OCI-LY7 (cell line): ENCODE measurements around the gene ABO. TPM values are rescaled to one million over a fixed set of nuclear protein-coding genes. Genes with fewer than 3 reads are reported as not detected.

ENCODE experiments used
- BruUV-seq: library from RNA; stranded (reverse); fragments of 400-500 nt; replicated peaks from 2 replicates; lab custom pipeline; 2021; lab: Mats Ljungman, UMichigan
- CTCF ChIA-PET: fragments of 300-600 bp; sonication (Branson Sonifier 250); formaldehyde crosslinking; loops from one replicate; lab custom pipeline; 2022; ENCODE audit warnings: antibody characterized with exemption; ENCODE audit not compliant: unreplicated experiment; lab: Charles Lee
- POLR2A ChIA-PET: fragments of 300-600 bp; sonication (Branson Sonifier 250); formaldehyde crosslinking; loops from one replicate; lab custom pipeline; 2022; ENCODE audit warnings: antibody characterized with exemption; lab: Charles Lee
- DNase-seq: peaks from one replicate; pipeline ENCODE4 v3.0.0-alpha.2; 2015; ENCODE audit warnings: low spot score
- H2AFZ ChIP-seq: fragments of 200-600 bp; sonication (generic), shearing (Covaris generic); 2 replicates; pipeline ENCODE4 v1.6.1; 2014; ENCODE audit warnings: mild to moderate bottlenecking, antibody characterized with exemption, low read length, moderate library complexity
- H3K27ac ChIP-seq: fragments of 200-600 bp; sonication (generic); 2 replicates; pipeline ENCODE4 v1.5.1; 2014; ENCODE audit warnings: mixed run types, low read depth, mild to moderate bottlenecking, moderate library complexity, low read length, inconsistent platforms; ENCODE audit not compliant: poor library complexity, severe bottlenecking
- H3K36me3 ChIP-seq: fragments of 200-600 bp; sonication (generic); 2 replicates; pipeline ENCODE4 v1.6.1; 2014; ENCODE audit warnings: mild to moderate bottlenecking, antibody characterized with exemption, low read length, moderate library complexity, mixed read lengths; ENCODE audit not compliant: insufficient read depth
- H3K4me1 ChIP-seq: fragments of 200-600 bp; sonication (generic); 2 replicates; pipeline ENCODE4 v1.5.1; 2014; ENCODE audit warnings: mild to moderate bottlenecking, low read length; ENCODE audit not compliant: insufficient read depth, poor library complexity, severe bottlenecking
- H3K4me2 ChIP-seq: fragments of 200-600 bp; sonication (generic); 2 replicates; pipeline ENCODE4 v1.6.1; 2014; ENCODE audit warnings: mild to moderate bottlenecking, low read length
- H3K4me3 ChIP-seq: fragments of 200-600 bp; sonication (generic); 2 replicates; pipeline ENCODE4 v1.5.1; 2014; ENCODE audit warnings: mild to moderate bottlenecking, low read depth, low read length; ENCODE audit not compliant: poor library complexity, severe bottlenecking
- H3K79me2 ChIP-seq: fragments of 200-600 bp; sonication (generic); 2 replicates; pipeline ENCODE4 v1.6.1; 2016; ENCODE audit warnings: low read depth, mild to moderate bottlenecking, low read length, moderate library complexity, mixed read lengths; ENCODE audit not compliant: insufficient read depth
- H3K9me2 ChIP-seq: fragments of 200-600 bp; sonication (generic); 2 replicates; pipeline ENCODE4 v1.6.1; 2016; ENCODE audit warnings: mild to moderate bottlenecking, low read length, mixed read lengths; ENCODE audit not compliant: insufficient read depth
- H3K9me3 ChIP-seq: fragments of 200-600 bp; sonication (generic); 2 replicates; pipeline ENCODE4 v1.6.1; 2014; ENCODE audit warnings: mild to moderate bottlenecking, mixed run types, low read length, mixed read lengths
- H4K20me1 ChIP-seq: fragments of 200-600 bp; sonication (generic); 2 replicates; pipeline ENCODE4 v1.6.1; 2014; ENCODE audit warnings: mild to moderate bottlenecking, antibody characterized with exemption, low read length, moderate library complexity, mixed read lengths; ENCODE audit not compliant: insufficient read depth
- EZH2phosphoT487 ChIP-seq: fragments of 200-600 bp; sonication (generic); IDR thresholded peaks from 2 replicates; pipeline ENCODE4 v1.6.1; 2018; ENCODE audit warnings: low read depth, borderline replicate concordance, mild to moderate bottlenecking, mixed run types, antibody characterized with exemption, low read length, moderate library complexity, mixed read lengths
- intact Hi-C: fragments of 100-400 bp; cut with micrococcal nuclease; formaldehyde crosslinking; loops from one replicate; pipeline ENCODE4 v1.10.0; 2022; ENCODE audit not compliant: unreplicated experiment
- total RNA-seq, 2 experiments: library from RNA; depleted of rRNA in 1 of 2; stranded (reverse); fragments of >200 nt in 1 of 2; shearing (Covaris generic) in 1 of 2; gene quantifications; 2 replicates each; pipeline ENCODE4 v1.2.3, GENCODE V29; 2014 to 2022
- TF ChIP-seq, protein P1 (sequence below): fragments of 200-600 bp; sonication (generic); conservative IDR thresholded peaks from 2 replicates; pipeline ENCODE4 v1.5.1; 2014; ENCODE audit warnings: mild to moderate bottlenecking, antibody characterized with exemption, low read length, moderate library complexity, mixed read lengths

ABO gene
- total RNA-seq, 2 experiments from 2014 or later: not detected

DNA sequence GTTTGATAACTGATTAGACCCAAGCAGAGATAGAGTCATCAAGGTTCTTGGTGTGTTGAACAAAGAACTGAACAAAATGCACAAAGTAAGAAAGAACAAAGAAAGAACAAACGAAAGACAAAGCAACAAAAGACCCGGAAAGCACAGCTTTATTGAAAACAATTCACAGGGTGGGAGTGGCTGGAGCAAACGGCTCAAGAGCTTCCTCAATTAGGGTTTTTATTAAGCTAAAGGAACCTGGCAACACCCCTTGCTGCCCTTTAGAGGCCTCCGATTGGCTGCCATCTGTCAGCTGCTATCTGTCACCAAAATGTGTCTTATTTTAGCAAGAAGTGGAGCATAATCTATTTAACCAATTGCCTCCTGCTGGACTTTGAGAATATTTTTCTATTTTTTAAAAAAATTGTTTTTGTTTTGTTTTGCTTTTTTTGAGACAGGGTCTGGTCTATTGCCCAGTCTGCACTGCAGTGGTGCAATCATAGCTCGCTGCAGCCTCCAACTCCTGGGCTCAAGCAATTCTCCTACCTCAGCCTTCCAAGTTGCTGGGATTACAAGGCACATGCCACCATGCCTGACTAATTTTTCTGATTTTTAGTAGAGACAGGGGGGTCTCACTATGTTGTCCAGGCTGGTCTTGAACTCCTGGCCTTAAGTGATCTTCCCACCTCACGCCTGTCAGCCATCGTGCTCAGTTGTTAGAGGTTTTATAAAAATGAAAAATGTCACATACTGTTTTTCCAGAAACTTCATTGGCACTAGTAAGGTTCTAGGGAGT lies 7.7 kb upstream of the ABO start:
- Histone ChIP-seq H3K36me3 (no peaks in the 10 kb centered on the region), H3K4me2 (no peak overlapping the region), H3K9me3 (no peaks in the 10 kb centered on the region), H3K27ac (no peak overlapping the region), H4K20me1 (no peaks in the 10 kb centered on the region), H3K4me1 (no peaks in the 10 kb centered on the region), H3K9me2 (no peaks in the 10 kb centered on the region), H3K4me3 (no peak overlapping the region), H2AFZ (no peak overlapping the region), H3K79me2 (no peaks in the 10 kb centered on the region)
- ChIA-PET CTCF (no interaction called here), POLR2A (no interaction called here)
- intact Hi-C loops: no loop called here
- no peak for DNase-seq
- no peak for TF ChIP-seq EZH2phosphoT487
- TF ChIP-seq, protein P1, sequence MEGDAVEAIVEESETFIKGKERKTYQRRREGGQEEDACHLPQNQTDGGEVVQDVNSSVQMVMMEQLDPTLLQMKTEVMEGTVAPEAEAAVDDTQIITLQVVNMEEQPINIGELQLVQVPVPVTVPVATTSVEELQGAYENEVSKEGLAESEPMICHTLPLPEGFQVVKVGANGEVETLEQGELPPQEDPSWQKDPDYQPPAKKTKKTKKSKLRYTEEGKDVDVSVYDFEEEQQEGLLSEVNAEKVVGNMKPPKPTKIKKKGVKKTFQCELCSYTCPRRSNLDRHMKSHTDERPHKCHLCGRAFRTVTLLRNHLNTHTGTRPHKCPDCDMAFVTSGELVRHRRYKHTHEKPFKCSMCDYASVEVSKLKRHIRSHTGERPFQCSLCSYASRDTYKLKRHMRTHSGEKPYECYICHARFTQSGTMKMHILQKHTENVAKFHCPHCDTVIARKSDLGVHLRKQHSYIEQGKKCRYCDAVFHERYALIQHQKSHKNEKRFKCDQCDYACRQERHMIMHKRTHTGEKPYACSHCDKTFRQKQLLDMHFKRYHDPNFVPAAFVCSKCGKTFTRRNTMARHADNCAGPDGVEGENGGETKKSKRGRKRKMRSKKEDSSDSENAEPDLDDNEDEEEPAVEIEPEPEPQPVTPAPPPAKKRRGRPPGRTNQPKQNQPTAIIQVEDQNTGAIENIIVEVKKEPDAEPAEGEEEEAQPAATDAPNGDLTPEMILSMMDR: no peak
- no TSS peak for BruUV-seq

DNA sequence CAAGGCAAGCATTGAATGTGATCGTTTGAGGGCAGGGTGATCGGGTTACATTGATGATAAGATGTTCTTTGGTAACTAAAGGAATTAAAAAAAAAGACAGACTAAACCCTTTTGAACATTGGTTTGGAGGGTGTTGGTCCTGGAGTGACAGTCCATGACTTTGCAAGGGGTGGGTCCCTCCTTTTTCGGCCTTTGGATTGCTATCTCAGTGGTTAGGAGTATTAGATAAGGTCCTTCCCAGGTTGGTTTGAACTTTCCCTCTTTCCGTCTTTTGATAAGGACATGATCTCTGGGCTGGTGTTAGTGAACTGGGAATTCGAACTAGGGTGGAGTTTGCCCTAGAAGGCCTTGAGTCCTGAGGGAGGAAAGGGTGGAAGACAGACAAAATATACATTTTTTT lies 5.4 kb upstream of the ABO start:
- no peak for DNase-seq
- Histone ChIP-seq H3K4me1 (no peaks in the 10 kb centered on the region), H3K4me2 (no peak overlapping the region), H4K20me1 (no peaks in the 10 kb centered on the region), H2AFZ (no peak overlapping the region), H3K9me2 (no peaks in the 10 kb centered on the region), H3K4me3 (no peak overlapping the region), H3K9me3 (no peaks in the 10 kb centered on the region), H3K36me3 (no peaks in the 10 kb centered on the region), H3K79me2 (no peaks in the 10 kb centered on the region), H3K27ac (no peak overlapping the region)
- no TSS peak for BruUV-seq
- POLR2A ChIA-PET: no interaction called here
- CTCF ChIA-PET: no interaction called here
- TF ChIP-seq EZH2phosphoT487: no peak
- TF ChIP-seq, protein P1: no peak
- intact Hi-C loops: no loop called here
